ENCODE results near the gene ADPRH.
"Not testable (repeated sequence)": the region's sequence is repeated elsewhere in the genome, so short reads cannot be mapped to it uniquely, and the experiment has no call there.

The ADPRH gene

GRCh38 chr3:119560160-119560559 is 19.1 kb upstream of the ADPRH start:
- no peaks in the 10 kb centered on the region for H3K27me3 ChIP-seq (ENCODE audit: low read depth, low read length)
- no peak overlapping the region for H3K27ac ChIP-seq (ENCODE audit: low read length)
- peaks cover 0 to 2% of the 10 kb centered on the region in 2 donors for H3K9me3 ChIP-seq (ENCODE audit: control insufficient read depth in 1 of 2, low read length in 2 of 2)
- no peaks in the 10 kb centered on the region for H3K36me3 ChIP-seq (ENCODE audit: control insufficient read depth in 1 of 2, insufficient read depth in 2 of 2, low read length in 2 of 2)
- no peaks in the 10 kb centered on the region for H3K4me1 ChIP-seq (ENCODE audit: control insufficient read depth in 1 of 2, insufficient read depth in 2 of 2, low read length in 2 of 2)
- no peak overlapping the region for H3K4me3 ChIP-seq (ENCODE audit: low read depth in 1 of 2, low read length in 2 of 2)

DNA sequence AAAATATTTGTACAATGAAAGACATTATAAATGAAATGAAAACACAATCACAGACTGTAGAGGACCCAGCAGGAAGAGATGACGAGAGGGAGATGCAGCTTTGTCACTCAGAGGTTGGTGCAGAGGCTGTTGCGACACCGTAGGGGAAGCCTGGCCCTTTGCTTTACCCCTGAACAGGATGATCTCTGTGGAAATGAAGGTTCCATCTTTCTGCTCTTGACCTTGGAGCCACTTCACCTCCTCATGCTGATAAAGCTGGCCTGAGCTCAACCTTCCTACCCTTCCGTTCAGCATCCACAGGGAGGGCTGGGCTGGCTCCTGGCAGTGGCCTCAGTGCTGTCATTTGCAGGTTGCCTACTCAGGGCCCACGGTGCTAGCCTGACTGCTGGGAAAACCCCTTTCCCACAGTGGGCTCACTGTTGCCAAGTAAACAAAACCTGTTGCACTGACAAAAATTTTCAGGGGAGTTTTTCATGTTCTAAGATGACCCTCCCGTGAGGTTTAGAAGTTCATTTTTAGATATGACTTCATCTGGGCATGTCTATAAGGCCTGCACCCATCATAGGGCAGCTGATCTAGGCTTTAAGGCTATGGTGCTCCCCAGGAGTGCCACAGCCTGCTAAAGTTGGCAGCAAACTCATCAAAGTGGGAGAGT is 16.9 kb upstream of the ADPRH start:
- Histone ChIP-seq H3K27ac (ENCODE audit: low read length) (no peak overlapping the region), H3K36me3 (ENCODE audit: control insufficient read depth in 1 of 2, insufficient read depth in 2 of 2, low read length in 2 of 2) (no peaks in the 10 kb centered on the region), H3K4me3 (ENCODE audit: low read depth in 1 of 2, low read length in 2 of 2) (no peak overlapping the region), H3K27me3 (ENCODE audit: low read depth, low read length) (no peaks in the 10 kb centered on the region), H3K4me1 (ENCODE audit: control insufficient read depth in 1 of 2, insufficient read depth in 2 of 2, low read length in 2 of 2) (no peaks in the 10 kb centered on the region), H3K9me3 (ENCODE audit: control insufficient read depth in 1 of 2, low read length in 2 of 2) (peaks cover 0 to 2% of the 10 kb centered on the region in 2 donors)

DNA sequence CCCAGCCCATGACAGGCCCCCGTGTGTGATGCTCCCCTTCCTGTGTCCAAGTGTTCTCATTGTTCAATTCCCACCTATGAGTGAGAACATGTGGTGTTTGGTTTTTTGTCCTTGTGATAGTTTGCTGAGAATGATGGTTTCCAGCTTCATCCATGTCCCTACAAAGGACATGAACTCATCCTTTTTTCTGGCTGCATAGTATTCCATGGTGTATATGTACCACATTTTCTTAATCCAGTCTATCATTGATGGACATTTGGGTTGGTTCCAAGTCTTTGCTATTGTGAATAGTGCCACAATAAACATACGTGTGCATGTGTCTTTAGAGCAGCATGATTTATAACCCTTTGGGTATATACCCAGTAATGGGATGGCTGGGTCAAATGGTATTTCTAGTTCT is 16.0 kb upstream of the ADPRH start:
- H3K36me3 ChIP-seq (ENCODE audit: control insufficient read depth in 1 of 2, insufficient read depth in 2 of 2, low read length in 2 of 2); H3K27me3 ChIP-seq (ENCODE audit: low read depth, low read length); H3K4me3 ChIP-seq (ENCODE audit: low read depth in 1 of 2, low read length in 2 of 2); H3K9me3 ChIP-seq (ENCODE audit: control insufficient read depth in 1 of 2, low read length in 2 of 2); H3K27ac ChIP-seq (ENCODE audit: low read length); H3K4me1 ChIP-seq (ENCODE audit: control insufficient read depth in 1 of 2, insufficient read depth in 2 of 2, low read length in 2 of 2): not testable (repeated sequence)

DNA sequence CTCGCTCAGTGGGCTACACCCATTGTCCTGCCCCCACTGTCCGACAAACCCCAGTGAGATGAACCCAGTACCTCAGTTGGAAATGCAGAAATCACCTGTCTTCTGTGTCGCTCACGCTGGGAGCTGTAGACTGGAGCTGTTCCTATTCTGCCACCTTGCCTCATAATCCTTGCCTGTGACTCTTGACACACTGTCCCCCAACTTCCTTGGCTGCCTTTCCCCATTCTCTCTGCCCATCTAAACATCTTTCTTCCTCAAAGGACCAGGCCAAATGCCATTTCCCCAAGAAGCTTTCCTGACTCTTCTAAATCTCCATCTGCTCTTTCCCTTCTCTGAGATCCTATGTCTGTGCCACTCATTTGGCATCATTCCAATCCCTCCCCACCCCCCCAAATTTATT is 10.1 kb upstream of the ADPRH start:
- no peaks in the 10 kb centered on the region for H3K4me1 ChIP-seq (ENCODE audit: control insufficient read depth in 1 of 2, insufficient read depth in 2 of 2, low read length in 2 of 2)
- H3K36me3 ChIP-seq (ENCODE audit: control insufficient read depth in 1 of 2, insufficient read depth in 2 of 2, low read length in 2 of 2) = no peaks in the 10 kb centered on the region
- H3K27me3 ChIP-seq (ENCODE audit: low read depth, low read length) = no peaks in the 10 kb centered on the region
- H3K9me3 ChIP-seq (ENCODE audit: control insufficient read depth in 1 of 2, low read length in 2 of 2) = peaks cover 0 to 2% of the 10 kb centered on the region in 2 donors
- no peak overlapping the region for H3K27ac ChIP-seq (ENCODE audit: low read length)
- H3K4me3 ChIP-seq (ENCODE audit: low read depth in 1 of 2, low read length in 2 of 2) = no peak overlapping the region

GRCh38 chr3:119570229-119570628 is 9.1 kb upstream of the ADPRH start:
- no peaks in the 10 kb centered on the region for H3K9me3 ChIP-seq (ENCODE audit: control insufficient read depth in 1 of 2, low read length in 2 of 2)
- no peaks in the 10 kb centered on the region for H3K36me3 ChIP-seq (ENCODE audit: control insufficient read depth in 1 of 2, insufficient read depth in 2 of 2, low read length in 2 of 2)
- H3K27ac ChIP-seq (ENCODE audit: low read length) = no peak overlapping the region
- no peaks in the 10 kb centered on the region for H3K4me1 ChIP-seq (ENCODE audit: control insufficient read depth in 1 of 2, insufficient read depth in 2 of 2, low read length in 2 of 2)
- no peaks in the 10 kb centered on the region for H3K27me3 ChIP-seq (ENCODE audit: low read depth, low read length)
- H3K4me3 ChIP-seq (ENCODE audit: low read depth in 1 of 2, low read length in 2 of 2) = no peak overlapping the region

- no peaks in the 10 kb centered on the region for H3K4me1 ChIP-seq (ENCODE audit: control insufficient read depth in 1 of 2, insufficient read depth in 2 of 2, low read length in 2 of 2)
- H3K9me3 ChIP-seq (ENCODE audit: control insufficient read depth in 1 of 2, low read length in 2 of 2) = no peaks in the 10 kb centered on the region
- H3K27ac ChIP-seq (ENCODE audit: low read length) = no peak overlapping the region
- no peaks in the 10 kb centered on the region for H3K27me3 ChIP-seq (ENCODE audit: low read depth, low read length)
- H3K4me3 ChIP-seq (ENCODE audit: low read depth in 1 of 2, low read length in 2 of 2) = no peak overlapping the region
- H3K36me3 ChIP-seq (ENCODE audit: control insufficient read depth in 1 of 2, insufficient read depth in 2 of 2, low read length in 2 of 2) = no peaks in the 10 kb centered on the region
Observed at GRCh38 chr3:119571230-119571629, 8.1 kb upstream of the ADPRH start.

GRCh38 chr3:119571688-119572087 is 7.6 kb upstream of the ADPRH start:
- H3K4me1 ChIP-seq (ENCODE audit: control insufficient read depth in 1 of 2, insufficient read depth in 2 of 2, low read length in 2 of 2) = no peaks in the 10 kb centered on the region
- no peak overlapping the region for H3K27ac ChIP-seq (ENCODE audit: low read length)
- H3K4me3 ChIP-seq (ENCODE audit: low read depth in 1 of 2, low read length in 2 of 2) = no peak overlapping the region
- H3K9me3 ChIP-seq (ENCODE audit: control insufficient read depth in 1 of 2, low read length in 2 of 2) = no peaks in the 10 kb centered on the region
- no peaks in the 10 kb centered on the region for H3K36me3 ChIP-seq (ENCODE audit: control insufficient read depth in 1 of 2, insufficient read depth in 2 of 2, low read length in 2 of 2)
- H3K27me3 ChIP-seq (ENCODE audit: low read depth, low read length) = no peaks in the 10 kb centered on the region

DNA sequence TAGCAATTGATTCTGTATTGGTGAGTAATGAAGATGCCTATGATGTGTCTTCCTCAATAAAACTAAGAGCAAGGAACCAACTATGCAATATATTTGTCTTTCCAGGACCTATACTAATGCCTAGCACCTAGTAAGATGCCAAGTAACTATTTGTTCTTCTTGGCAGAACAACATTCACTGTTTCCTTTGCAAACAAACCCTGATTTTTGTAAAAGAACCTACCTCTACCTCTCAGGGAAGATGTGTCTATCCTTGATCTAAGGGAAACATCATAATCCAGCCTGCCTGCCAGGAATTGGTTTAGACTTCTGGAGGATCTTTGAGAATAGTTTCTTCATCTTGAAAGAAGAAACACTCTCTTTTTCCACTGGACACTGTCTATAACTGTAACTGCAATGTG is 3.8 kb upstream of the ADPRH start:
- Histone ChIP-seq H3K9me3 (ENCODE audit: control insufficient read depth in 1 of 2, low read length in 2 of 2) (no peaks in the 10 kb centered on the region), H3K27ac (ENCODE audit: low read length) (no peak overlapping the region), H3K4me1 (ENCODE audit: control insufficient read depth in 1 of 2, insufficient read depth in 2 of 2, low read length in 2 of 2) (peaks cover 3 to 6% of the 10 kb centered on the region in 2 donors), H3K4me3 (ENCODE audit: low read depth in 1 of 2, low read length in 2 of 2) (no peak overlapping the region), H3K36me3 (ENCODE audit: control insufficient read depth in 1 of 2, insufficient read depth in 2 of 2, low read length in 2 of 2) (no peaks in the 10 kb centered on the region), H3K27me3 (ENCODE audit: low read depth, low read length) (no peaks in the 10 kb centered on the region)

GRCh38 chr3:119580067-119580760 is 922 bp downstream of the ADPRH start:
- H3K4me1 ChIP-seq (ENCODE audit: control insufficient read depth in 1 of 2, insufficient read depth in 2 of 2, low read length in 2 of 2) = peaks cover 5 to 7% of the 10 kb centered on the region in 2 donors
- peak overlapping the region; percentile 68 to 77 for H3K4me3 ChIP-seq (ENCODE audit: low read depth in 1 of 2, low read length in 2 of 2)
- H3K9me3 ChIP-seq (ENCODE audit: control insufficient read depth in 1 of 2, low read length in 2 of 2) = no peaks in the 10 kb centered on the region
- H3K27me3 ChIP-seq (ENCODE audit: low read depth, low read length) = no peaks in the 10 kb centered on the region
- H3K27ac ChIP-seq (ENCODE audit: low read length) = peak overlapping the region; percentile 95
- H3K36me3 ChIP-seq (ENCODE audit: control insufficient read depth in 1 of 2, insufficient read depth in 2 of 2, low read length in 2 of 2) = no peaks in the 10 kb centered on the region

GRCh38 chr3:119582178-119582577 is 2.9 kb downstream of the ADPRH start:
- Histone ChIP-seq H3K27me3 (ENCODE audit: low read depth, low read length) (no peaks in the 10 kb centered on the region), H3K36me3 (ENCODE audit: control insufficient read depth in 1 of 2, insufficient read depth in 2 of 2, low read length in 2 of 2) (peaks cover 0 to 8% of the 10 kb centered on the region in 2 donors), H3K9me3 (ENCODE audit: control insufficient read depth in 1 of 2, low read length in 2 of 2) (no peaks in the 10 kb centered on the region), H3K27ac (ENCODE audit: low read length) (no peak overlapping the region), H3K4me1 (ENCODE audit: control insufficient read depth in 1 of 2, insufficient read depth in 2 of 2, low read length in 2 of 2) (peaks cover 5 to 7% of the 10 kb centered on the region in 2 donors), H3K4me3 (ENCODE audit: low read depth in 1 of 2, low read length in 2 of 2) (no peak overlapping the region)

GRCh38 chr3:119585208-119585607 is 5.9 kb downstream of the ADPRH start:
- Histone ChIP-seq H3K36me3 (ENCODE audit: control insufficient read depth in 1 of 2, insufficient read depth in 2 of 2, low read length in 2 of 2) (peaks cover 0 to 8% of the 10 kb centered on the region in 2 donors), H3K27ac (ENCODE audit: low read length) (no peak overlapping the region), H3K9me3 (ENCODE audit: control insufficient read depth in 1 of 2, low read length in 2 of 2) (no peaks in the 10 kb centered on the region), H3K27me3 (ENCODE audit: low read depth, low read length) (no peaks in the 10 kb centered on the region), H3K4me3 (ENCODE audit: low read depth in 1 of 2, low read length in 2 of 2) (no peak overlapping the region), H3K4me1 (ENCODE audit: control insufficient read depth in 1 of 2, insufficient read depth in 2 of 2, low read length in 2 of 2) (peaks cover 5% of the 10 kb centered on the region in 2 donors)

Data from muscle layer of duodenum (tissue), 2 donors.